ENCODE measurements around the gene RBFOX2. TPM values are rescaled to one million over a fixed set of nuclear protein-coding genes. Genes with fewer than 3 reads are reported as not detected.

Gene RBFOX2
- total and polyA plus RNA-seq, 2 of the 13 experiments (the other 11 are each of a cell fraction or from before 2014, with no cell fraction given), result 37.3 to 40.4 TPM

DNA sequence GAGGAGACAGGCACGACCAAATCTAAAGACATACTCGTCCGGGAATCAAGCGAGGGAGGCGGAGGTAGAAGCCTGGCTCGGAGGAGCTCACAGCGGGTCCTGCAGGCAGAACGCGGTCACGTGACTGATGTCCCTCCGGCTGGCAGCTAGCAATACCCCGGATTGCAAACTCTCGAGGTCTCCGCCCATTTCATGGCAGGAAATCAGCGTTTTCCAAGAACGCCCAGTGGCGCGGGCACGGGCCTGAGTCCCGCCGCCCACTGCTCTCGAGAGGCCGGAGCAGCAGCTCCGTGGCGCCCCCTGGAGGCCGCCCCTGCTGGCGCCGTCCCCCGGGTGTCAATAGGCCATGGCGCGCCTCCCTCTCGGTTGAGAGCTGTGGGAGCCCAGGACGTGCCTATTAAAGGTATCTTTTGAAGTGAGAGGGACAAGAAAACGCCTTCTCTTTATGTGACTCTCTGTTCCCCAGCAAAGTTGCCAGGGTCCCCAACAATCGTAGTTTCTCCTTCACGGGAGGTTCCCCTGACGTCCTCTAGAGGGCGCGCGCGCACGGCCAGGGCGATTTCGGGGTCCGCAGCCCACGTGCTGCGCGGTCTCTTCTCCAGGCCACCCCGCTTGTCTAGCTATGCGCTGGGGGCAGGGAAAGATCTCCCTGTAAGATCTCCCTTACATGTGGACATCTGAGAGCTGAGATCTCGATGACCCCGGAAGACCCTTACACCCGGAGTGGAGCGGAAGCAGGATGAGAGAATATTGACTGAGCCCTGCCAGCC is 37.3 kb upstream of the RBFOX2 start (continued):
- TF ChIP-seq, protein P1, sequence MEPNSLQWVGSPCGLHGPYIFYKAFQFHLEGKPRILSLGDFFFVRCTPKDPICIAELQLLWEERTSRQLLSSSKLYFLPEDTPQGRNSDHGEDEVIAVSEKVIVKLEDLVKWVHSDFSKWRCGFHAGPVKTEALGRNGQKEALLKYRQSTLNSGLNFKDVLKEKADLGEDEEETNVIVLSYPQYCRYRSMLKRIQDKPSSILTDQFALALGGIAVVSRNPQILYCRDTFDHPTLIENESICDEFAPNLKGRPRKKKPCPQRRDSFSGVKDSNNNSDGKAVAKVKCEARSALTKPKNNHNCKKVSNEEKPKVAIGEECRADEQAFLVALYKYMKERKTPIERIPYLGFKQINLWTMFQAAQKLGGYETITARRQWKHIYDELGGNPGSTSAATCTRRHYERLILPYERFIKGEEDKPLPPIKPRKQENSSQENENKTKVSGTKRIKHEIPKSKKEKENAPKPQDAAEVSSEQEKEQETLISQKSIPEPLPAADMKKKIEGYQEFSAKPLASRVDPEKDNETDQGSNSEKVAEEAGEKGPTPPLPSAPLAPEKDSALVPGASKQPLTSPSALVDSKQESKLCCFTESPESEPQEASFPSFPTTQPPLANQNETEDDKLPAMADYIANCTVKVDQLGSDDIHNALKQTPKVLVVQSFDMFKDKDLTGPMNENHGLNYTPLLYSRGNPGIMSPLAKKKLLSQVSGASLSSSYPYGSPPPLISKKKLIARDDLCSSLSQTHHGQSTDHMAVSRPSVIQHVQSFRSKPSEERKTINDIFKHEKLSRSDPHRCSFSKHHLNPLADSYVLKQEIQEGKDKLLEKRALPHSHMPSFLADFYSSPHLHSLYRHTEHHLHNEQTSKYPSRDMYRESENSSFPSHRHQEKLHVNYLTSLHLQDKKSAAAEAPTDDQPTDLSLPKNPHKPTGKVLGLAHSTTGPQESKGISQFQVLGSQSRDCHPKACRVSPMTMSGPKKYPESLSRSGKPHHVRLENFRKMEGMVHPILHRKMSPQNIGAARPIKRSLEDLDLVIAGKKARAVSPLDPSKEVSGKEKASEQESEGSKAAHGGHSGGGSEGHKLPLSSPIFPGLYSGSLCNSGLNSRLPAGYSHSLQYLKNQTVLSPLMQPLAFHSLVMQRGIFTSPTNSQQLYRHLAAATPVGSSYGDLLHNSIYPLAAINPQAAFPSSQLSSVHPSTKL (CRISPR knock-in tag; IDR thresholded peaks at IDR 0.05), result peak; percentile 38; the same call in 1 of the 2 replicates
- TF ChIP-seq SRSF9 (IDR thresholded peaks at IDR 0.05; ENCODE audit: borderline replicate concordance, insufficient read depth, low read depth, low read length, poor library complexity, severe bottlenecking), result no peak
- TF ChIP-seq, protein P2, sequence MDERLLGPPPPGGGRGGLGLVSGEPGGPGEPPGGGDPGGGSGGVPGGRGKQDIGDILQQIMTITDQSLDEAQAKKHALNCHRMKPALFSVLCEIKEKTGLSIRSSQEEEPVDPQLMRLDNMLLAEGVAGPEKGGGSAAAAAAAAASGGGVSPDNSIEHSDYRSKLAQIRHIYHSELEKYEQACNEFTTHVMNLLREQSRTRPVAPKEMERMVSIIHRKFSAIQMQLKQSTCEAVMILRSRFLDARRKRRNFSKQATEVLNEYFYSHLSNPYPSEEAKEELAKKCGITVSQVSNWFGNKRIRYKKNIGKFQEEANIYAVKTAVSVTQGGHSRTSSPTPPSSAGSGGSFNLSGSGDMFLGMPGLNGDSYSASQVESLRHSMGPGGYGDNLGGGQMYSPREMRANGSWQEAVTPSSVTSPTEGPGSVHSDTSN (CRISPR knock-in tag; IDR thresholded peaks at IDR 0.05), result no peak
- TF ChIP-seq REPIN1 (CRISPR knock-in tag; IDR thresholded peaks at IDR 0.05; ENCODE audit: borderline replicate concordance, low read depth), result peak; percentile 78
- TF ChIP-seq CHD4 (IDR thresholded peaks at IDR 0.05; ENCODE audit: borderline replicate concordance, low read length), result 0 out of 2 replicates have a peak, but pooled peaks have one; percentile 23
- TF ChIP-seq ZBTB38 (CRISPR knock-in tag; IDR thresholded peaks at IDR 0.05), result peak; percentile 70; the same call in 1 of the 2 replicates
- TF ChIP-seq TBP (CRISPR knock-in tag; IDR thresholded peaks at IDR 0.05), result no peak
- TF ChIP-seq SATB2 (CRISPR knock-in tag; IDR thresholded peaks at IDR 0.05), result no peak
- peak; percentile 77 for TF ChIP-seq BHLHE40 (IDR thresholded peaks at IDR 0.05; ENCODE audit: low read length)
- no peak for TF ChIP-seq SSRP1 (CRISPR knock-in tag; IDR thresholded peaks at IDR 0.05)
- TF ChIP-seq SALL1 (CRISPR knock-in tag; IDR thresholded peaks at IDR 0.05), result peak; percentile 41
- TF ChIP-seq, protein P3, sequence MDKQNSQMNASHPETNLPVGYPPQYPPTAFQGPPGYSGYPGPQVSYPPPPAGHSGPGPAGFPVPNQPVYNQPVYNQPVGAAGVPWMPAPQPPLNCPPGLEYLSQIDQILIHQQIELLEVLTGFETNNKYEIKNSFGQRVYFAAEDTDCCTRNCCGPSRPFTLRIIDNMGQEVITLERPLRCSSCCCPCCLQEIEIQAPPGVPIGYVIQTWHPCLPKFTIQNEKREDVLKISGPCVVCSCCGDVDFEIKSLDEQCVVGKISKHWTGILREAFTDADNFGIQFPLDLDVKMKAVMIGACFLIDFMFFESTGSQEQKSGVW (CRISPR knock-in tag; IDR thresholded peaks at IDR 0.05; ENCODE audit: borderline replicate concordance), result no peak
- TF ChIP-seq MXD1 (CRISPR knock-in tag; IDR thresholded peaks at IDR 0.05), result peak; percentile 62; the same call in 1 of the 2 replicates
- TF ChIP-seq GATAD1 (CRISPR knock-in tag; IDR thresholded peaks at IDR 0.05), result no peak; the same call in 1 of the 2 replicates
- TF ChIP-seq THAP8 (CRISPR knock-in tag; IDR thresholded peaks at IDR 0.05; ENCODE audit: borderline replicate concordance), result peak; percentile 30; the same call in 1 of the 2 replicates
- TF ChIP-seq TBL1XR1 (IDR thresholded peaks at IDR 0.05; ENCODE audit: borderline replicate concordance, low read length, partially characterized antibody), result no peak
- TF ChIP-seq, protein P4, sequence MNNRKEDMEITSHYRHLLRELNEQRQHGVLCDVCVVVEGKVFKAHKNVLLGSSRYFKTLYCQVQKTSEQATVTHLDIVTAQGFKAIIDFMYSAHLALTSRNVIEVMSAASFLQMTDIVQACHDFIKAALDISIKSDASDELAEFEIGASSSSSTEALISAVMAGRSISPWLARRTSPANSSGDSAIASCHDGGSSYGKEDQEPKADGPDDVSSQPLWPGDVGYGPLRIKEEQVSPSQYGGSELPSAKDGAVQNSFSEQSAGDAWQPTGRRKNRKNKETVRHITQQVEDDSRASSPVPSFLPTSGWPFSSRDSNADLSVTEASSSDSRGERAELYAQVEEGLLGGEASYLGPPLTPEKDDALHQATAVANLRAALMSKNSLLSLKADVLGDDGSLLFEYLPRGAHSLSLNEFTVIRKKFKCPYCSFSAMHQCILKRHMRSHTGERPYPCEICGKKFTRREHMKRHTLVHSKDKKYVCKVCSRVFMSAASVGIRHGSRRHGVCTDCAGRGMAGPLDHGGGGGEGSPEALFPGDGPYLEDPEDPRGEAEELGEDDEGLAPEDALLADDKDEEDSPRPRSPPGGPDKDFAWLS (CRISPR knock-in tag; IDR thresholded peaks at IDR 0.05; ENCODE audit: borderline replicate concordance), result 0 out of 2 replicates have a peak, but pooled peaks have one; percentile 67
- no peak for TF ChIP-seq MATR3 (CRISPR knock-in tag; IDR thresholded peaks at IDR 0.05)
- TF ChIP-seq MXI1 (IDR thresholded peaks at IDR 0.05; ENCODE audit: borderline replicate concordance, low read depth, low read length), result peak; percentile 10; the same call in 1 of the 3 replicates
- TF ChIP-seq ZNF382 (CRISPR knock-in tag; IDR thresholded peaks at IDR 0.05; ENCODE audit: borderline replicate concordance), result no peak
